Left renal pelvis (tissue), 4 donors: ENCODE results near the gene GPR108. TPM values are rescaled to one million over a fixed set of nuclear protein-coding genes. Genes with fewer than 3 reads are reported as not detected.

Source experiments
- DNase-seq, 4 donors: peaks; one replicate each; pipeline ENCODE4 v3.0.0-alpha.2; 2013; ENCODE audit warnings: low read depth in 4 of 4, low spot score in 3 of 4
- polyA plus RNA-seq, 4 donors: library from polyadenylated mRNA; unstranded; fragments of 120-200 nt; gene quantifications; one replicate each; pipeline ENCODE4 v1.2.1, GENCODE V29; 2013; ENCODE audit not compliant: insufficient read length in 4 of 4

The GPR108 gene
- polyA plus RNA-seq, 4 donors: 43.0 to 67.8 (median 58.7) TPM

GRCh38 chr19:6738787-6739389 lies 1.5 kb upstream of the GPR108 start:
- DNase-seq: no peak

DNA sequence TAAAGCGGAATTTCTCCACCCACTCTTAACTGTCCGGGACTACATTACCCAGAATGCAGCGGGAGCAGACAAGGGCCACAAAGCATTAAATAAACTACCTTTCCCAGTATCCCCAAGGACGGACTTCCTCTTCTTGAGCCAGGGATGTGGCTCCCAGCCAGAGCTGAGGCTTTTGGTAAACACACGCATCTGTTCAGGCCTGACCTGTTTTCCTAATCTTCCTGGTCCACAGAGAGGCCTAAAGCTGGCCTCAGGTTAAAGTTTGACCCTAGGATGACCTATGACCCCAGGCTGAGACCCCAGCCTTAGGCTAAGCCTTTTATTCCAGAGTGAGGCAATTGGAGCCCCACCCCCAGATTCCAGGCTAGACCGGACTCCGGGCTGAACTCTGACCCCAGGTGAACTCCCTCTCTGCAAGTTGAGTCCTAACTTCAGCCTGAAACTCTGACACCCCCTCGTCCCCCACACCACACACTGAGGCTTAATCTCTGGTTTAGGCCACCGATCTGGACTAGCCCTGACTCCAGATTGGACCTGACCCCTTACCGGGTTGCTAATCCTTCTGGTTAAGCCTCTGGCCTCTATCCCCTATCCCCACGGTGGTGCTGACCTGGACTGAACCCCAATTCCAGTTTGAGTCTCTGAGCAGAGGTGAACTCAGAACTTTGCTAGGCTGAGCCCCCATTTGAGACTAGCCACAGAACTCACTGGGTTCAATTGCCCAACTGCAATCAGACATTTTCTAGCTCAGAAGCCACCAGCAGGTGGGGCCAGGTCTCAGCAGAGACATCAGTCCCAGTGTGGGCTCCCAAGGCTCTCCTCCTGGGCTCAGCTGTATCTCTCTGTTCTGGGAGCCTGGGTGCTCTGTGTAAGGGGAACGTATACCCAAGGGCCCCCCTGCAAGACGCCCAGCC lies 750 bp upstream of the GPR108 start:
- DNase-seq: peak in 1 of 4 donors; percentile 65

DNA sequence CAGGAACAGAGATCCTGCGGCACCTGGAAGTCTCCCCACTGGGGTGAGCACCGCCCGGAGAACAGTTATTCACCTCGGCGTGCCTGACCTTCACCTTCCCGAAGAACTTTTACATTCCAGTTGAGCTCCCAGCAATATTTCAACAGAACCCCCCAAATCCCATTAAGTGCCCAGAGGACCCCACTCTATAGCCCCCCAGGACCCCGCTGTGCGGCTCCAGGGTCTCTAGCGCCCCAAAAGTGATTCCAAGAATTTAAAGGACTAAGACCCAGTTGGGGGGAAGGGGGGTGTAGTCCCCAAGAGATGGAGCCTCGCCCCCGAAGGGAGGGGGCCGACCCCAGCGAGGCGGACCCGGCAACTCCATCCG lies 480 bp downstream of the GPR108 start:
- DNase-seq: no peak

GRCh38 chr19:6736169-6736916 lies 1.0 kb downstream of the GPR108 start:
- peak in 1 of 4 donors; percentile 70 for DNase-seq

DNA sequence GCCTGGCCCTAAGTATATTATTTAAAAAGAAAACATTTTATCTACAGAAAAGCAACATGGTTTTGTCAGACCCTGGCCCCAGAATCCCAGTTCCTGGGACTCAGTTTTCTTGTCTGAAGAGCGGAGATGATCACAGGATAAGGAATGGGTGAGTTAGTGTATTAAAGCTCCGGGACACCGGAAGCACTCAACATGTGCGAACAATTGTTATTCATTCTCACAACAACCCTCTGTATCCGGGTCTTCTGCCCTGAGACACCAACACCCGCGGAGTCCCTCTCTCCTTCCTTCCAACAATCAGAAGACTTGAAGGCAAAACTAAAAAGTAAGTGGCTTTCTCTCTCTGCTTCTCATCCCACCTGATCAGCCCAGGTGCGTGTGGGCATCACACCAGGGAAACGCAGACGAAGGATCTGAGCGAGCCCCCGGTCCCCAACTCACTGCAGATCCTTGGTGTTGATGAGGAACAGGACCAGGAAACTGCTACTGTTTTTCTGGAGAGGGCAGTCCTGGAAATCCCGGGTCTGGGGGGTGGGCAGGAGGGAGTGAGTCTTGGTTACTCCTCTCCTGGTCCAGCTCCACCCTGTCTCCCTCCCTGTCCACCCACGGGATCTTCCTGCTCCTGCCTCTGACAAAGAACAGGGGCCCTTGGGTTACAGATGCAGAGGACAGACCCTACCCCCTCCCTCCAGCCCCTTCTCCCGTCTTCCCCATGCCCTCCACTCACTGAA lies 2.0 kb downstream of the GPR108 start:
- DNase-seq: no peak

DNA sequence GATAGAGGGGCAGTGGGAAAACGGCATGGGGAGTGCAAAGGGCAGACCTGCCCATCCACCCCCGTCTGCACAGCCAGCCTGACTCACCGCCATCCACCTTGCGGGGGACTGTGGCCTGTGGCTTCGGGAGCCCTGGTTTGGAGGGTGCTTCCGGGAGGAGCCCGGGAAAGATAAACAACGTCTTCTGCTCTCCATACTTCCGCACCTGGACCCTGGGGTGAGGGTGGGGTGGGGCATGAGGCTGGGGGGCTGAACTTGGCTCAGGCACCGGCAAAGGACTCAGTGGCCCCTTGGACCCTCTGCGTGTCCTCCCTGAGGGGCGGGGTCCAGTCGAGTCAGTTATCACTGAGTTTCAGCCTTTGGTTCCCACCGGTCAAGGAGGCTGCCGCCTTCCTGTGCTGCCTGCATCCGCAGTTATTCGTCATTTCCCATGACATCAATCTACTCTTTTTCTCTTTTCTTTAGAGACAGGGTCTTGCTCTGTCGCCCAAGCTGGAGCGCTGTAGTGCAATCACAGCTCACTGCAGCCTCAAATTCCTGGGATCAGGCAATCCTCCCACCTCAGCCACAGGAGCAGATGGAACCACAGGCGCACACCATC lies 3.2 kb downstream of the GPR108 start:
- DNase-seq: no peak

- no peak for DNase-seq
Measured at GRCh38 chr19:6733338-6734095, 3.9 kb downstream of the GPR108 start.

- DNase-seq: no peak
Measured at GRCh38 chr19:6732803-6733337, 4.5 kb downstream of the GPR108 start.

DNA sequence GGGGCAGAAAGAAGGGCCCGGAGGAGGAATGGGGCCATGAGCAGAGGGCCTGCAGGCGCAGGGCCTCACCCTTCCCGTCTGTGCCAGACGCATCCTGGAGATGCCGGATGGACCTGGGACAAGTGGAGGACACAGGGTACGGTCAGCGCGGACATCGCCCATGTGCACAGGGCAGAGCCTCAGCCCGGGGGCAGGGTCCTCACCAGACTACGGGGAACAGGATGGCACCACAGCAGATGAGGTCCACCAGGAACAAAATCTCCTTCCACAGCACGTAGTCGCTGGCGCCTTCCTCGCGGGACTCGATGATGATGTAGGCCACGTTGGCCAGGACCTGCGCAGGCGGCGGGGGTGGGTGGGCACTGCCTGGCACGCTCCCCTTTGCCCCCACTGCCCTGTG lies 5.6 kb downstream of the GPR108 start:
- no peak for DNase-seq

DNA sequence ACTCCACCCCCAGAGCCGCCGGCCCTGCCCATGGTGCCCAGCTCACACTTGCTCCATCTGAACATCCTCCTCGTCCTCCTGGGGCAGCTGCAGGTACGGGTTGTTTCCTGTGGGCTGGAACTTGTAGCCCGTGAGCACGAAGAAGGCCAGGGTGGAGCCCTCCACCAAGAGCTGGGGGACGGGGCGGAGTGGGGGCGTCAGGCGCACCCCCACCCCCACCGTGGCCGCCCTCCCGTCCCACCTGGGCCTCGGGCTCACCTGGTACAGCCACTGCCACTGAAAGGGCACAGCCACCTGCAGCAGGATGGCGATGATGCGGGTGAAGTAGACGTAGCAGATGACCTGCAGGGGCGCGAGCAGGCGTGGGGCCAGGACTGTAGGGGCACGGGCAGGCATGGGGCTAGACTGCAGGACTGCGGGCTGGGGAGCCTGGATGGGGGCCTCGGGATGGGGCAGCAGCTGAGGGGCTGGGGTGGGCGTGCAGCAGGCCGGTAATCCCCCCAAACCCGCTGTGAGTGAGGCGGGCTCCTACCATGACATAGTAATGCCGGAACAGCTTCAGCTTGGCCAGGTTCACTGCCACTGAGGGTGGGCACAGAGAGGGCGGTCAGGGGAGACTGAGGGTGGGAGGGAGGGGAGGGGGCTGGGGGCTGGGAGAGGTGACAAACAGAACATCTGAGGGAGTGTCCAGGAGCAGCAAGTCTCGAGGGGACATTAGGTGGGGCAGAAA lies 6.3 kb downstream of the GPR108 start:
- no peak for DNase-seq

DNA sequence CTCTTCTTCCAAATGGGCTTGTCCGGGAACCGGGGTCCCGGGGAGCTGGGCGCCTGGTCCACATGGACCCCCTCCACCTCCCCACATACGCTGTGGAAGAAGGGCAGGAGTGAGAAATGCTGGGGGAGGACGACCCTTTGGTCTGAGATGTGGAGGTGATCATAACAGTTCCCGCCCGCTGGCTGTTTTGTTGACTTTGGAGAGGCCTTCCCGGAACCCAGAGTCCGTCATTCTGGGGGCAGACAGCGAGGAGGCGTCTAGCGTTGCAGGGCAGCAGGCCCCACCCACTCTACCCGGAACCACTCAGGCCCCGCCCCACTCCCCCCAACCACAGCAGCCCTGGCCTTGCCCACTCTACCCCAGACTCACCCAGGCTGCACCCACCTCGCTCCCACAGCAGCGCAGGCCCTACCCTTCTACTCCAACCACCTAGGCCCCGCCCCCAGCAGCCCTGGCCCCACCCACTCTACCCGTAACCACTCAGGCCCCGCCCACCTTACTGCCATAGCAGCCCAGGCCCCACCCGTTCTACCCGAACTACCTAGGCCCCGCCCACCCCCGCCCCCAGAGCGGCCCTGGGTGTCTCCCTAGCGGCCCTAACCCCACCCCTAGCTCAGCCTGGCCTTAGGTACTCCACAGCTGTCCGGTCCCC lies 7.1 kb downstream of the GPR108 start:
- DNase-seq: no peak

GRCh38 chr19:6729573-6730152 lies 7.7 kb downstream of the GPR108 start:
- DNase-seq: no peak

- DNase-seq: no peak
Measured at GRCh38 chr19:6728346-6728745, 9.0 kb downstream of the GPR108 start.

DNA sequence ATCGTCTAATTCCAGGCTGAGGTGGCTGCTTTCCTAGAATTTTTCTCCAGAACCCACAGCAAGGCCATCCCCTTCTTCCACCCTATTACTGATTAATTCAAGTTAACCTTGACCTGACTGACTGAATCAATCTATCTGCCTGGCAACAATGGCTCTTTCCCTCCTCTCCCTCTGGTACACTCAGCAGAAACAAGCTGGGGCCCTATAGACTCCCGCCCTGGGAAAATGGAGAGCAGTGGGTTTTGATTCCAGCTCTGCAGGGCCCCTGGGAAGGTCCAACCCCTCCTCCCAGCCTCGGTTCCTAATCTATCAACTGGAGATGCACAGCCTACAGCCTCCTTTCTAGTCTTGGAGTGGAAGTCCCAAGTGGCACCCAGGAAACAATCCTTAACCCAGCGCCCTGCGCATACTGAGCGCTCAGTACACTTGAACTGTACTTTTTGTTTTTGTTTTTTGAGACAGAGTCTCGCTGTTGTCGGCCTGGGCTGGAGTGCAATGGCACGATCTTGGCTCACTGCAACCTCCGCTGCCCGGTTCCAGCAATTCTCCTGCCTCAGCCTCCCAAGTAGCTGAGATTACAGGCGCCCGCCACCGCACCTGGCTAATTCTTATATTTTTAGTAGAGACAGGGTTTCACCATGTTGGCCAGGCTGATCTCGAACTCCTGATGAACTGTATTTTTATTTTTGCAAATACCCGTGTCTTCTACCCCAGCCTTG lies 11.7 kb downstream of the GPR108 start:
- no peak for DNase-seq

DNA sequence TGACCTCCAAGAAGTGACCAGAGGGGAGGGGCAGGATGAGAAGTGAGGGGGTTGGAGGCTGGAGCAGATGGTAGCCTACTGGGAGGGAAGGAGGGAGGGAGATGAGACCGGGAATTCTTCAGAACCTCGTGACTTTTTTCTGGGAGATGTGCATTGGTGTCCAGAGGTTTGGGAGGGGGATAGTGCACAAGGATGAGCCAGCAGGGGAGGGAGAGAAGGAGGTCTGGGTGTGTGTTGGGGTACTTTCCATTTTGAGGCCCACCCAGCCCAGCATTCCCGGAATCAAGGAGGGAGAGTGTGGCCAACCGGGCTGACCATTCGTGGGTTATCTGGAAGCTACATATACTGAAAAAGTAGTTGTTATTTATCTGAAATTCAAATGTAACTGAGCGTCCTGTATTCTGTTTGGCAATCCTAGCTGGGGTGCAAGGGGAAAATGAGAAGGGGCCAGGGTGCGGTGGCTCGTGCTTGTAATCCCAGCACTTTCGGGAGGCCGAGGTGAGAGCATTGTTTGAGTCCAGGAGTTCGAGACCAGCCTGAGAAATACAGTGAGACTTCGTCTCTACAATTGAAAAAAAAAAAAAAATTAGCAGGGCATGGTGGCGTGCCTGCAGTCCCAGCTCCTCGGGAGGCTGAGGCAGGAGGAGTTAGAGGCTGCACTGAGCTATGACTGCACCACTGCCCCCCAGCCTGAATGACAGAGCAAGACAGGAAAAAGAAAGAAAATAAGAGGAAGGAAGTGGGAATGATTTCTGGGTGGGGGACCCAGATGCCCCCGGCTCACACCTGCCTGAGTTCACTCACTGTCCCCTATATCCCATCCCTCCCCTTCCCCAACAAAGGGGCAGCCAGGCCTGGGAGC lies 12.5 kb downstream of the GPR108 start:
- DNase-seq: no peak

DNA sequence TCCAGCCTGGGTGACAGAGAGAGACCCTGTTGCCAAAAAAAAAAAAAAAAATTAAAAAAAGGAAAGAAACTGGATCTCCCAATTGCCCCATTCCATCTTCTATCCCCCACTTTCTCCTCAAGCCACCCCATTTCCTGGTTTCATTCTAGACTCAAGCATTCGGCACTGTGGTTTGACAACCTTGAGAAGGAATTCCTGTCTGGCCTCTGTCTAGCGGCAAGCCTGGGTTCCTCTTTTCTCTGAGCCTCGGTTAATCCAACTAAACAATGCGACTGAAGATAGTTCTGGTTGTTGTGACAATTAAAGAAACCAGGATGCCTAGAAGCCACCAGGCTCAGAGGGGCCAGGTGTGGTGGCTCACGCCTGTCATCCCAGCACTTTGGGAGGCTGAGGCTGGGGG lies 13.6 kb downstream of the GPR108 start:
- no peak for DNase-seq
